Endothelial cell of umbilical vein (primary cell): ENCODE measurements around the gene GABRQ.

Experiments
- CTCF ChIP-seq, 2 donors: IDR thresholded peaks; 1 replicate in 1 of 2; 2 replicates in 1 of 2; pipeline ENCODE4 v1.5.1; 2011; ENCODE audit warnings: low read length in 2 of 2, mild to moderate bottlenecking in 2 of 2, moderate library complexity in 2 of 2, control low read depth in 1 of 2, inconsistent platforms in 1 of 2, low read depth in 1 of 2; ENCODE audit not compliant: insufficient read depth in 1 of 2; ENCODE audit errors: extremely low read depth in 1 of 2
- EZH2 ChIP-seq: IDR thresholded peaks from 2 replicates; pipeline ENCODE4 v1.6.1; 2012; ENCODE audit warnings: borderline replicate concordance, low read depth, mild to moderate bottlenecking, moderate library complexity, low read length, inconsistent platforms; ENCODE audit not compliant: severe bottlenecking
- JUN ChIP-seq: IDR thresholded peaks from 2 replicates; pipeline ENCODE4 v1.6.1; 2011; ENCODE audit warnings: borderline replicate concordance, low read depth; ENCODE audit not compliant: insufficient read length, insufficient read depth
- MAX ChIP-seq: IDR thresholded peaks from 2 replicates; pipeline ENCODE4 v1.6.1; 2011; ENCODE audit not compliant: insufficient read depth, insufficient read length
- MYC ChIP-seq: IDR thresholded peaks from one replicate; pipeline ENCODE4 v1.6.1; 2011; ENCODE audit warnings: mild to moderate bottlenecking, low read depth, low read length
- POLR2A ChIP-seq: IDR thresholded peaks from 2 replicates; pipeline ENCODE4 v1.6.1; 2012; ENCODE audit warnings: low read depth, mild to moderate bottlenecking, control low read depth, low read length
- POLR2AphosphoS5 ChIP-seq: IDR thresholded peaks from 2 replicates; pipeline ENCODE4 v1.6.1; 2012; ENCODE audit warnings: low read depth, mild to moderate bottlenecking, control low read depth, low read length, moderate library complexity; ENCODE audit not compliant: insufficient read depth

GRCh38 chrX:152640034-152640818 is 2.5 kb downstream of the GABRQ start:
- TF ChIP-seq CTCF (IDR thresholded peaks at IDR 0.05; ENCODE audit: extremely low read depth in 1 of 2, insufficient read depth in 1 of 2, low read depth in 1 of 2, low read length in 2 of 2), result no peak
- TF ChIP-seq POLR2AphosphoS5, result no peak
- TF ChIP-seq EZH2, result no peak
- no peak for TF ChIP-seq POLR2A
- TF ChIP-seq MAX, result no peak
- no peak for TF ChIP-seq MYC
- no peak for TF ChIP-seq JUN
